GM12874 (cell line): Measurements from ENCODE around the gene CCDC102A.

Experiments
- TF ChIP-seq, protein P1 (sequence below): IDR thresholded peaks from 2 replicates; pipeline ENCODE4 v1.5.1; 2011; ENCODE audit warnings: low read depth, mild to moderate bottlenecking, control low read depth, low read length, moderate library complexity; ENCODE audit not compliant: insufficient read depth

Gene CCDC102A

DNA sequence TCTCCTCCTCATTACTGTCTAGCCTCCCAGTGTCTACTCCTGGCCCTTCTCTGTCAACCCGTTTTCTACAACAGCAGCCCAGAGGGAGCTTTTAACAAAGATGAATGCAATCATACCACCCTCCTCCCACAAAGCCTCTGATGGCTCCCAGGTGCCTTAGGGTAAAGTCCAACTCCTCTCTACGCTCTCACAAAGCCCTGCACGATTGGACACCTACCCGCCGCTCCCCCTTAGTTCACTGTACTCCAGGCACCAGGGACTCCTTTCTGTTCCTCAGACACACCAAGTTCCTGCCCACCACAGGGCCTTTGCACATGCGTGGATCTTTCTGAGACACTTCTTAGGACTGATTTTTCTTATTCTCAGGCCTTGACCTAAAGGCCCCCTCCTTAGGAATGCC, 17.4 kb downstream of the CCDC102A start:
- TF ChIP-seq, protein P1, sequence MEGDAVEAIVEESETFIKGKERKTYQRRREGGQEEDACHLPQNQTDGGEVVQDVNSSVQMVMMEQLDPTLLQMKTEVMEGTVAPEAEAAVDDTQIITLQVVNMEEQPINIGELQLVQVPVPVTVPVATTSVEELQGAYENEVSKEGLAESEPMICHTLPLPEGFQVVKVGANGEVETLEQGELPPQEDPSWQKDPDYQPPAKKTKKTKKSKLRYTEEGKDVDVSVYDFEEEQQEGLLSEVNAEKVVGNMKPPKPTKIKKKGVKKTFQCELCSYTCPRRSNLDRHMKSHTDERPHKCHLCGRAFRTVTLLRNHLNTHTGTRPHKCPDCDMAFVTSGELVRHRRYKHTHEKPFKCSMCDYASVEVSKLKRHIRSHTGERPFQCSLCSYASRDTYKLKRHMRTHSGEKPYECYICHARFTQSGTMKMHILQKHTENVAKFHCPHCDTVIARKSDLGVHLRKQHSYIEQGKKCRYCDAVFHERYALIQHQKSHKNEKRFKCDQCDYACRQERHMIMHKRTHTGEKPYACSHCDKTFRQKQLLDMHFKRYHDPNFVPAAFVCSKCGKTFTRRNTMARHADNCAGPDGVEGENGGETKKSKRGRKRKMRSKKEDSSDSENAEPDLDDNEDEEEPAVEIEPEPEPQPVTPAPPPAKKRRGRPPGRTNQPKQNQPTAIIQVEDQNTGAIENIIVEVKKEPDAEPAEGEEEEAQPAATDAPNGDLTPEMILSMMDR: no peak

DNA sequence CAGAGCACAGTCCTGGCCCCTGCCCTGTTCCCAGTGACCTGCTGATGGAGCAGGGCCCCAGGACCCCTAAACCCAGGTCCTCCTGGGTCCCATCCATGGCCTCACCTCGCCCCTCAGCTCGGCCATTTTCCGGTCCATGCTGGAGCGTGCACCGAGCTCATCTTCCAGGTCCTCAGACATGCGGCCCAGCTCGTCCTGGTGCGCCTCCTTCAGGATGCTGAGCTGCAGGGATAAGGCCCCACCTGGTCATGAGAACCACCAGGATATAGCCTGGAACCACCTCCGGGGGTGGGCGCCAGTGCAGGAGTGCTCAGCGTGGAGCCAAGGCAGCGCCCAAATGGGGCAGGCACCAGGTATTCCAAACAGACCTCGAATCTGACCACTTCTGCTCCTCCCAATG, 17.9 kb downstream of the CCDC102A start:
- TF ChIP-seq, protein P1: no peak

DNA sequence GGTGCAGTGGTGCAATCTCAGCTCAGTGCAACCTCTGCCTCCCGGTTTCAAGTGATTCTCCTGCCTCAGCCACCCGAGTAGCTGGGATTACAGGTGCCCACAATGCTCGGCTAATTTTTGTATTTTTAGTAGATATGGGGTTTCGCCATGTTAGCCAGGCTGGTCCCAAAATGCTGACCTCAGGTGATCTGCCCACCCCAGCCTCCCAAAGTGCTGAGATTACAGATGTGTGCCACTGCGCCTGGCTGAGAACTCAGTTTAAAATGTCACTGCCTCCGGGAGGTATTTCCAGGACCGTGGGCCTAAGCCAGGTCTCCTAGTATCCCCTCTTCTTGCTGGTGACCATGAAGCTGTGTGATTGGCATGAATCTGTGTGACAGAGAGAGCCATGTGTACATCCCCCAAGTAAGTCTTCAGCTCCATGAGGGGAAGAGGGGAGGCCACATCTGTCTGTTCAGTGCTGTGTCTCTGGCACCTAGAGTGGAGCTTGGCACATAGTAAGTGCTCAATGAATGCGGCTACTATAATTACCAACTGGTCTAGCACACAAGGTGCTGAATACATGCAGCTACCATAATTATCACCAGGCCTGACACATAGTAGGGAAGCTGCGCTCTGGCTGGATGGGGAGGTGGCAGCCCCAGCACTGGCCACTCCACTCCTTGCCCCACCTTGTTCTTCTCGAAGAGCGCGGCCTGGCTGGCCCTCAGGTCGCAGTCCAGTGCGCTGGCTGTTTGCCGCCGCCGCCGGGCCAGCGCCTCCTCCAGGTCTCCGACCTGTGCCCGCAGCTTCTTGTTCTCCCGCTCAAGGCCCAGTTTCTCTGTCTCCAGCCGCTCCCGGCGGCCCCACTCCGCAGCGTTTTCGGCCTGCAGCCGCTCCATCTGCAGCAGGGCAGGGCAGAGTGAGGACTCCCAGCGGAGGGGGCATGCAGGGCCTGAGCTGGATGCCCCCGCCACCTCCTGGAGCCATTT, 18.7 kb downstream of the CCDC102A start:
- TF ChIP-seq, protein P1: no peak

DNA sequence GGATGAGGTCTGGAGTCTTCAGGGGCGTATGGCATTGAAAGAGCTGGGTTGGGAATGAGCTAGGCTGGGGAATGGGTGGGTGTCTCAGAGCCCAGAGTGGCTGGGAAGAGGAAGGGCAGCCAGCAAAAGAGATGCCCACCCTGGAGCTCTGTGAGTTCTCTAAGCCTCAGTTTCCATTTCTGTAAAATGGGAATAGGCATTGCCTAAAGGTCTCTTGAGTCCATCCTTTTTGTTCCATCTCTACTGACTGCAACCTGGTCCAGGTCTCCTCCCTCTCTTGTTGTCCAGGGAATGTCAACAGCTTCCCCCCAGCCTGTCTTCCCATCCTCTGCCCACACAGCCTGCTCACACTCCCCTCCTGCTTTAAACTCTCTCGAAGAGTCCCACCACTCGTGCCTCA, 19.6 kb downstream of the CCDC102A start:
- TF ChIP-seq, protein P1: no peak

DNA sequence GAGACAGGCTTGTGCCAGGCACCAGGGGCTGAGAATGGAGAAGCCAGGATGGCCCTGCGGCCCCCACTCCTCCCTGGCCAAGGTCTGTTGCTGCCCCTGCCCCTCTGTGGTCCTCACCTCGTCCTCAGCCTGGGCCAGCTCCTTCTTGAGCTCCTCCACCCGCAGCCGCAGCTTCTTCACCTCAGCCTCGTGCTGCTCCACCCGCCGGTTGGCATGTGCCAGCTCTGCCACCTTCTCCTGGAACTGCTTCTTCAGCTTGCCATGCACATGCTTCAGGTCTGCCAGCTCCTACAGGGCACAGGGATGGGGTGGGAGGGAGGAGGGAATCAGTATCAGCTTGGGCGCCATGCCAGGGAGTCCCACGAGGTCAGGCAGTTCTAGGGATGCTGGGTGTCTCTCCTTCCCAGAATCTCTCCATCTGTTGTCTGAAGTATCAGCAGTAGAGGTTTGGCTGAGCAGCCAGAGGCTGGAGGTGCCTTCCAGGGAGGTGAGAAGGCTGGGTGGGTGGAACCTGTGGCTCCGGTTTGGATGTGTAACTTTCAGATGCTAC, 20.1 kb downstream of the CCDC102A start:
- TF ChIP-seq, protein P1: no peak

DNA sequence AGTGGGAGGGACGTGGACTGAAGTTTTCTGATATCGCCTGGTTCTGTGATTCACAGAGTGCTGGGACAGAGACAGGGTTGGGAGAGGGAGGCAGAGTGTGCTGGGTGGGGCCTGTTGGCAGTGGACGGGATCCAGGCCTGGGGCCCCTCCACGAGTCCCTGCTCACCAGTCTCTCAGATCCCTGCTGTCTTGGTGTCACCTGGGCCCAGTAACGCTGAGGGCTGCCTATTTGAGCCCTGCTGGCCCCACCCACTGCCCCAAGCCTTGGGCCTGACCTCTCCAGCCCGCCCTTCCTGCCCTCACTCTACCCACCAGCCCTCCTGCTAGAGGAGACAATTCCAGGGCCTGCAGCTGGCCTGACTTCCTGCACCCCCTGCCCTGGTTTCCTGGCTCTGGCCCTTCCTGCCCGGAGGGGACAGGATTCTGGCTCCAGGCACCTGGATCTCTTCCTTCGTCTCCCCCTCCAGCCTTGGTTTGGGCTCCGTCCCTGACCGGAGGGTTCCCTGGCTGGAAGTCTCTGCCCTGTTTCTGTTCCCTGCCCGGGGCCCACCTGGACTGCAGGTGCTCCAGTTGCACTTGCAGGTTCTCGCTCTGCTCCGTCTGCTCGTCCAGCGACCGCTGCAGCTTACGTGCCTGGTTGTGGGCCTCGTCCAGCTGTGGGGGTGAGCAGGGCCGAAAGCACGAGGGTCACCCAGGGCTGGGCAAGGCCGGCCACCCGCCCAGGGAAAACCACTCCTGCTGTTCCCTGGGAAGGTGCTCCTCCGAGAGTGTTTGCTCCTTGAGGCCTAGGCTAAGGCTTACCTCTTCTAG, 21.4 kb downstream of the CCDC102A start:
- TF ChIP-seq, protein P1: no peak

DNA sequence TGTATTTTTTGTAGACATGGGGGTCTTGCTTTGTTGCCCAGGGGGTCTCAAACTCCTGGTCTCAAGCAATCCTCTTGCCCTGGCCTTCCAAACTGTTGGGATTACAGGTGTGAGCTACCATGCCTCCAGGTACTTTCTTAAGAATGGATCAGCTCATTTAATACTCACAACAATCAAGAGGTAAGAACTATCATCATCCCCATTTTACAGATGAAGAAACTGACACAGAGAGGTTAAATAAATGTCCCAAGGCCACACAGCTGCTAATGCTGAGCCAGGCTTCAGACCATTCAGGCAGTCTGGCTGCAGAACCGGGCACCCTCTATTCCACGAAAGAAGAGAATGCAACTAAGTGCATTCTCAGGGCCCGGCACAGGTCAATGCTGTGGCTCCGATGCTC, 22.0 kb downstream of the CCDC102A start:
- TF ChIP-seq, protein P1: no peak
